OCI-LY7 (cell line): ENCODE measurements around the gene GMDS.

ENCODE experiments used
- CTCF ChIP-seq: fragments of 200-600 bp; sonication (generic); conservative IDR thresholded peaks from 2 replicates; pipeline ENCODE4 v1.5.1; 2014; ENCODE audit warnings: mild to moderate bottlenecking, antibody characterized with exemption, low read length, moderate library complexity, mixed read lengths
- EZH2phosphoT487 ChIP-seq: fragments of 200-600 bp; sonication (generic); IDR thresholded peaks from 2 replicates; pipeline ENCODE4 v1.6.1; 2018; ENCODE audit warnings: low read depth, borderline replicate concordance, mild to moderate bottlenecking, mixed run types, antibody characterized with exemption, low read length, moderate library complexity, mixed read lengths

GRCh38 chr6:1890071-1890470 lies 355.3 kb downstream of the GMDS start:
- TF ChIP-seq CTCF (no peak), EZH2phosphoT487 (no peak)
